Epithelial cell of proximal tubule (primary cell): ENCODE results near the gene RADIL. TPM values are rescaled to one million over a fixed set of nuclear protein-coding genes. Genes with fewer than 3 reads are reported as not detected.
A peak's percentile ranks its signal among the peaks of the same experiment; 100 is the strongest.
"Not testable (repeated sequence)": the region's sequence is repeated elsewhere in the genome, so short reads cannot be mapped to it uniquely, and the experiment has no call there.

Experiments
- DNase-seq: peaks from one replicate; pipeline ENCODE4 v3.0.0-alpha.2; 2011; ENCODE audit warnings: low read depth
- H3K4me3 ChIP-seq: 2 replicates; pipeline ENCODE4 v1.5.1; 2011; ENCODE audit warnings: low read depth, mild to moderate bottlenecking, low read length
- total RNA-seq: library from RNA; depleted of rRNA; stranded (reverse); fragments of >200 nt; gene quantifications from 2 replicates; pipeline ENCODE4 v1.2.3, GENCODE V29; 2015
- TF ChIP-seq, protein P1 (sequence below): conservative IDR thresholded peaks from 2 replicates; pipeline ENCODE4 v1.5.1; 2012; ENCODE audit warnings: low read depth, mild to moderate bottlenecking, low read length

The RADIL gene
- total RNA-seq, 1 donor from 2014 or later, result 2.4 TPM

DNA sequence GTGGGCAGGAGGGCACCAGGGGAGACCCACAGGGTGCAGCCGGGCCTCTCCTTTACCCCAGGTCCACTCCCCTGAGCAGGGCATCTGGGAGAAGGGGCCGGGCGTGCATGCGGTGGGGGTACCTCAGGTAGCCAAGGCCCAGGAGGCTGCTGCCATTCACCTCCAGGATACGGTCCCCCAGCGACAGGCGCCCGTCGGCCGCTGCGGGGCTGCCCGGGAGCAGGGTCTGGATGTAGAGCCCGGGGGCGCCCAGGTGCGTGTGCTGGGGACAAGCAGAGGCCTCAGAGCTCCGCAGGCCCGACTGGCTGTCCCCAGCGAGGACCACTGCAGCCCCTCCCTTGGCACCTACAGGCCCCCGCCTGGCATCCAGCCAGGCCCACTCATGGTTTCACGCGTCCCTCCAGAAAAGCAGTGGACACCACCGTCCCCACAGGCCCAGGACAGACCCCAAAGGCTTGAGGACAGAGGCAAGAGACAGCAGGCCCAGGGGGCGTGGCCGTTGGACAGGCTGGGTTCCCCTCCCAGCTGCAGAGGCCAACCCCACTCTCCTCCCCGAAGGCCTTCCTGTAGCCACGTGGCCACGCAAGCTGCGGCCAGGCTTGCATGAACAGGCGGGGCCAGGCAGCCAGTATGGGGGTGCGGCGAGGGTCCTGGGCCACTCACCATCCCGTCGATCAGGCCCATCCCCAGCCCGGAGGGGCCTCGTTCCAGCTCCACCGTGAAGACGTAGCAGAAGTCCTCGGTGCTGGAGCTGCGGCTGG, 83.8 kb downstream of the RADIL start:
- DNase-seq, result no peak
- TF ChIP-seq, protein P1, sequence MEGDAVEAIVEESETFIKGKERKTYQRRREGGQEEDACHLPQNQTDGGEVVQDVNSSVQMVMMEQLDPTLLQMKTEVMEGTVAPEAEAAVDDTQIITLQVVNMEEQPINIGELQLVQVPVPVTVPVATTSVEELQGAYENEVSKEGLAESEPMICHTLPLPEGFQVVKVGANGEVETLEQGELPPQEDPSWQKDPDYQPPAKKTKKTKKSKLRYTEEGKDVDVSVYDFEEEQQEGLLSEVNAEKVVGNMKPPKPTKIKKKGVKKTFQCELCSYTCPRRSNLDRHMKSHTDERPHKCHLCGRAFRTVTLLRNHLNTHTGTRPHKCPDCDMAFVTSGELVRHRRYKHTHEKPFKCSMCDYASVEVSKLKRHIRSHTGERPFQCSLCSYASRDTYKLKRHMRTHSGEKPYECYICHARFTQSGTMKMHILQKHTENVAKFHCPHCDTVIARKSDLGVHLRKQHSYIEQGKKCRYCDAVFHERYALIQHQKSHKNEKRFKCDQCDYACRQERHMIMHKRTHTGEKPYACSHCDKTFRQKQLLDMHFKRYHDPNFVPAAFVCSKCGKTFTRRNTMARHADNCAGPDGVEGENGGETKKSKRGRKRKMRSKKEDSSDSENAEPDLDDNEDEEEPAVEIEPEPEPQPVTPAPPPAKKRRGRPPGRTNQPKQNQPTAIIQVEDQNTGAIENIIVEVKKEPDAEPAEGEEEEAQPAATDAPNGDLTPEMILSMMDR, result no peak
- H3K4me3 ChIP-seq, result no peak overlapping the region

DNA sequence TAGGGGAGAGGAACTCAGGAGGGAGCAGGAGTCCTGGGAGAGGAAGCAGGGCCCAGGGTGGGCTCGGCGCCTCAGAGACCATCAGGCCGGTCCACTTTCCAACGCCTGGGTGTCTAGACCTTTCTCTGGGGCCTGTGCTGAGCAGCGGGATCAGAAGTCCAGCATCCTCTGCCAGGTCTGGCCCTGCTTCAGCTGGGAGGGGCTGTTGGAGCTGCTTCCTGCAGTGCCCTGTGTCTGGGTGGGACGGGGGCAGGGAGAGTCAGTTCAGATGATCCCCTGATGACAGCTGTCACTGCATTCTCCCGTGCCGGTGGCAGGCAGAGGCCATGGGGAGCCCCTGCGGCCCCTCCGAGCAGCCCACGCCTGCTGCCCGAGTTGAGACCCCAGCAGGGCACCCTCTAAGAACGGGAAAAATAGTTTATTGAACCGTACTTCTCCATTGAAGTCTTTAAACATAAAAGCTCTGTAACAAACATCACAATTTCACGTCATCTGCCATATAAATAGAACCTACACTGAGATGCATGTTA, 84.7 kb downstream of the RADIL start:
- no peak overlapping the region for H3K4me3 ChIP-seq
- TF ChIP-seq, protein P1, result no peak
- DNase-seq, result no peak

DNA sequence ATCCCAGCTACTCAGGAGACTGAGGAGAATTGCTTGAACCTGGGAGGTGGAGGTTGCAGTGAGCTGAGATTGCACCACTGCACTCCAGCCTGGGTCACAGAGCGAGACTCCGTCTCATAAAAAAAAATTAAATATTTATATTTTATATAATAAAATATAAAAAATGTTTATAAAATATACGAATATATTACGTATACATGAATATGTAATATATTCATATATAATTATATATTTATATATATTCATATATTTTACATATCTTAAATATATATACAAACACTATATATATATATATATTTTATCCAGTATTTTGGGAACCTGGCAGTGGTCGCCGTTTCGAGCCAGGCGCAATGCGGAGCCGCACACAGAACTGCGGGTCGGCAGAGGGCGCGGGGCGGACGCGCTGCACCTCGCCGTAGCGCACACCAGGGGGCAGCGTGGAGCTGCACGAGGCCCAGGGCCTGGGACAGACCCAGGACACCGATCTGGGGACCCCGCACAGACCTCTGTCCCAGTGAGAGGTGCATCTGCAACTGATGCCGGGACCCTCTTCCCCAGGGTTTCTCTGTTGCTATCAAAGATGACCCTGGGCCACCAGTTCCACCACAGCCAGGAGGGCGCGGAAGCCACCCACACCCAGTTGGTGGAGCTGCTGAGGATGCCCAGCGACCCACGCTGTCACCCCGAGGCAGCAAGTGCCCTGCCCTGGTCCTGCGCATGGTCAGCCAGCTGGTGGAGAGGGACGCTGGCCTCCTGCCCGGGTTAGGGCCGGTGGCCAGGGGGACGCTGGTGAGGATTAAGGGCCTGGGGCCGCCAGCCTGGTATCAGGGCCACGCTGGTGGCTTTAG, 85.4 kb downstream of the RADIL start:
- DNase-seq, result no peak
- H3K4me3 ChIP-seq, result no peak overlapping the region
- TF ChIP-seq, protein P1, result peak; percentile 74

DNA sequence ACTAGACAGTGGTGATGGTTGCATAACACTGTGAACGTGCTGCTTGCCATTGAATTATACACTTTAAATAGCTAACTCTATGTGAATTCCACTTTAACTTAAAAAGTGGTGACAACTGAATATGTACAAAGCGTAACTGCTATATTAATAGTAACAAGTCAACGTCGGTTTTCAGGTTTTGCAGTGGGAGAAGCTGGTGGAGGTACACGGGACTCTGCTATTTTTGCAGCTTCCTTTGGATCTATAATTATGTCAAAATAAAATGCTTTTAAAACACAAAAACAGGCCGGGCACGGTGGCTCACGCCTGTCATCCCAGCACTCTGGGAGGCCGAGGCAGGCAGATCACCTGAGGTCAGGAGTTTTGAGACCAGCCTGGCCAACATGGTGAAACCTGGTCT, 87.1 kb downstream of the RADIL start:
- no peak for DNase-seq
- TF ChIP-seq, protein P1, result no peak

DNA sequence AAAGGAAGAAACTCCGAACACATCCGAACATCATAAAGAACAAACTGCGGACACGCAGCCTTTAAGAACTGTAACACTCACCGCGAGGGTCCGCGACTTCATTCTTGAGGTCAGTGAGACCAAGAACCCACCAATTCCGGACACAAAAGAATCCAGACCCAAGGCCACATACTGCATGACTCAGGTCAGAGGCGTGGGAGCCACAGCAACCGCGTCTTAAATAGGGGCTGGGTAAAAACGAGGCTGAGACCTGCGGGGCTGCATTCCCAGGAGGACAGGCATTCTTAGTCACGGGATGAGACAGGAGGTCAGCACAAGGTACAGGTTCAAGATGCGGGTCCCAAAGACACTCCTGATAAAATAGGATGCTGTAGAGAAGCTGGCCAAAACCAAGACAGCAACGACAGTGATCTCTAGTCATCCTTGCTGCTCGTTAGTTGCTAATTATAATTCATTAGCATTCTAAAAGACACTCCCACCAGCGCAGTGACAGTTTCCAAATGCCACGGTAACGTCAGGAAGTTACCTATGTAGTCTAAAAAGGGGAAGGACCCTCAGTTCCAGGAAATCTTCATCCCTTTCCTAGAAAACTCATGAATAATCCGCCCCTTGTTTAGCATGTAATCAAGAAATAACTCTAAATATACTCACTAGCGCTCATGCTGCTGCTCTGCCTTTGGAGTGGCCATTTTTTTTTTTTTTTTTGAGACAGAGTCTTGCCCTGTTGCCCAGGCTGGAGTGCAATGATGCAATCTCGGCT, 88.7 kb downstream of the RADIL start:
- no peak overlapping the region for H3K4me3 ChIP-seq
- TF ChIP-seq, protein P1, result no peak
- no peak for DNase-seq

More for the DNA sequence above, 87.1 kb downstream of the RADIL start:
- no peak overlapping the region for H3K4me3 ChIP-seq

DNA sequence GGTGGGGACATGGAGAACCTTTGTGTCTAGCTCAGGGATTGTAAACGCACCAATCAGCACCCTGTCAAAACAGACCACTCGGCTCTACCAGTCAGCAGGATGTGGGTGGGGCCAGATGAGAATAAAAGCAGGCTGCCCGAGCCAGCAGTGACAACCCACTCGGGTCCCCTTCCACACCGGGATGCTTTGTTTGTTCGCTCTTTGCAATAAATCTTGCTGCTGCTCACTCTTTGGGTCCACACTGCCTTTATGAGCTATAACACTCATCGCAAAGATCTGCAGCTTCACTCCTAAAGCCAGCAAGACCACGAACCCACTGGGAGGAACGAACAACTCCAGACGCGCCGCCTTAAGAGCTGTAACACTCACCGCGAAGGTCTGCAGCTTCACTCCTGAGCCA, 89.3 kb downstream of the RADIL start:
- not testable (repeated sequence) for DNase-seq, H3K4me3 ChIP-seq

DNA sequence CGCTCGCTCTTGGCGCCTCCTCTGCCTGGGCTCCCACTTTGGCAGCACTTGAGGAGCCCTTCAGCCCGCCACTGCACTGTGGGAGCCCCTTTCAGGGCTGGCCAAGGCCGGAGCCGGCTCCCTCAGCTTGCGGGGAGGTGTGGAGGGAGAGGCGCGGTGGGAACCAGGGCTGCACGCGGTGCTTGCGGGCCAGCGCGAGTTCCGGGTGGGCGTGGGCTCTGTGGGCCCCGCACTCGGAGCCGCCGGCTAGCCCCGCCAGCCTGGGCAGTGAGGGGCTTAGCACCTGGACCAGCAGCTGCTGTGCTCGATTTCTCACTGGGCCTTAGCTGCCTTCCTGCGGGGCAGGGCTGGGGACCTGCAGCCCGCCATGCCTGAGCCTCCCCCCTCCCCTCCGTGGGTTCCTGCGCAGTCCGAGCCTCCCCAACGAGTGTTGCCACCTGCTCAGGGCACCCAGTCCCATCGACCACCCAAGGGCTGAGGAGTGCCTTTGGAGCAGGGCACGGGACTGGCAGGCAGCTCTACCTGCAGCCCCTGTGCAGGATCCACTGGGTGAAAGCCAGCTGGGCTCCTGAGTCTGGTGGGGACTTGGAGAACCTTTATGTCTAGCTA, 90.0 kb downstream of the RADIL start:
- not testable (repeated sequence) for H3K4me3 ChIP-seq, DNase-seq
